ENCODE measurements around the gene TFF1.

TFF1 gene

GRCh38 chr21:42398436-42399028, 32.2 kb upstream of the TFF1 start:
- H3K27ac ChIP-seq (ENCODE audit: low read length) = no peak overlapping the region
- H3K9ac ChIP-seq (ENCODE audit: low read length in 2 of 2) = no peak overlapping the region
- no peak overlapping the region for H3K4me3 ChIP-seq (ENCODE audit: low read length in 2 of 2)
- peaks cover 4% of the 10 kb centered on the region in 2 donors for H3K9me3 ChIP-seq (ENCODE audit: control insufficient read depth in 2 of 2, low read length in 2 of 2)
- no peaks in the 10 kb centered on the region for H3K36me3 ChIP-seq (ENCODE audit: control insufficient read depth in 2 of 2, insufficient read depth in 2 of 2, low read length in 2 of 2)
- H3K4me1 ChIP-seq (ENCODE audit: control insufficient read depth, insufficient read depth, low read length) = no peaks in the 10 kb centered on the region
- peaks cover 0 to 6% of the 10 kb centered on the region in 2 donors for H3K27me3 ChIP-seq (ENCODE audit: control insufficient read depth in 1 of 2, insufficient read depth in 2 of 2, low read length in 2 of 2)

- Histone ChIP-seq H3K36me3 (ENCODE audit: control insufficient read depth in 2 of 2, insufficient read depth in 2 of 2, low read length in 2 of 2) (no peaks in the 10 kb centered on the region), H3K4me1 (ENCODE audit: control insufficient read depth, insufficient read depth, low read length) (no peaks in the 10 kb centered on the region), H3K27me3 (ENCODE audit: control insufficient read depth in 1 of 2, insufficient read depth in 2 of 2, low read length in 2 of 2) (peaks cover 0 to 6% of the 10 kb centered on the region in 2 donors), H3K27ac (ENCODE audit: low read length) (no peak overlapping the region), H3K9ac (ENCODE audit: low read length in 2 of 2) (no peak overlapping the region), H3K9me3 (ENCODE audit: control insufficient read depth in 2 of 2, low read length in 2 of 2) (peaks cover 4% of the 10 kb centered on the region in 2 donors), H3K4me3 (ENCODE audit: low read length in 2 of 2) (no peak overlapping the region)
These were observed 31.5 kb upstream of the TFF1 start for GRCh38 chr21:42397746-42398394.

GRCh38 chr21:42396799-42397745, 30.7 kb upstream of the TFF1 start:
- no peaks in the 10 kb centered on the region for H3K36me3 ChIP-seq (ENCODE audit: control insufficient read depth in 2 of 2, insufficient read depth in 2 of 2, low read length in 2 of 2)
- peaks cover 2 to 4% of the 10 kb centered on the region in 2 donors for H3K9me3 ChIP-seq (ENCODE audit: control insufficient read depth in 2 of 2, low read length in 2 of 2)
- H3K27me3 ChIP-seq (ENCODE audit: control insufficient read depth in 1 of 2, insufficient read depth in 2 of 2, low read length in 2 of 2) = peaks cover 2 to 6% of the 10 kb centered on the region in 2 donors
- no peaks in the 10 kb centered on the region for H3K4me1 ChIP-seq (ENCODE audit: control insufficient read depth, insufficient read depth, low read length)
- H3K4me3 ChIP-seq (ENCODE audit: low read length in 2 of 2) = no peak overlapping the region
- H3K27ac ChIP-seq (ENCODE audit: low read length) = no peak overlapping the region
- no peak overlapping the region for H3K9ac ChIP-seq (ENCODE audit: low read length in 2 of 2)

GRCh38 chr21:42395905-42396651, 29.7 kb upstream of the TFF1 start, which contains the start of gene TMPRSS3:
Gene TMPRSS3 (minus strand): TSS chr21:42396052. CDS start chr21:42395417, 635 bp downstream.
- Histone ChIP-seq H3K27me3 (ENCODE audit: control insufficient read depth in 1 of 2, insufficient read depth in 2 of 2, low read length in 2 of 2) (peaks cover 2 to 12% of the 10 kb centered on the region in 2 donors), H3K4me1 (ENCODE audit: control insufficient read depth, insufficient read depth, low read length) (no peaks in the 10 kb centered on the region), H3K9me3 (ENCODE audit: control insufficient read depth in 2 of 2, low read length in 2 of 2) (no peaks in the 10 kb centered on the region), H3K27ac (ENCODE audit: low read length) (no peak within 1 kb of the TSS), H3K9ac (ENCODE audit: low read length in 2 of 2) (no peak within 1 kb of the TSS), H3K4me3 (ENCODE audit: low read length in 2 of 2) (no peak within 1 kb of the TSS), H3K36me3 (ENCODE audit: control insufficient read depth in 2 of 2, insufficient read depth in 2 of 2, low read length in 2 of 2) (no peaks in the 10 kb centered on the region)

GRCh38 chr21:42395302-42395701, 29.0 kb upstream of the TFF1 start:
- Histone ChIP-seq H3K27me3 (ENCODE audit: control insufficient read depth in 1 of 2, insufficient read depth in 2 of 2, low read length in 2 of 2) (peaks cover 2 to 14% of the 10 kb centered on the region in 2 donors), H3K9ac (ENCODE audit: low read length in 2 of 2) (no peak overlapping the region), H3K36me3 (ENCODE audit: control insufficient read depth in 2 of 2, insufficient read depth in 2 of 2, low read length in 2 of 2) (no peaks in the 10 kb centered on the region), H3K9me3 (ENCODE audit: control insufficient read depth in 2 of 2, low read length in 2 of 2) (no peaks in the 10 kb centered on the region), H3K4me1 (ENCODE audit: control insufficient read depth, insufficient read depth, low read length) (no peaks in the 10 kb centered on the region), H3K27ac (ENCODE audit: low read length) (no peak overlapping the region), H3K4me3 (ENCODE audit: low read length in 2 of 2) (no peak overlapping the region)

GRCh38 chr21:42393443-42393950, 27.2 kb upstream of the TFF1 start:
- Histone ChIP-seq H3K4me1 (ENCODE audit: control insufficient read depth, insufficient read depth, low read length) (no peaks in the 10 kb centered on the region), H3K9me3 (ENCODE audit: control insufficient read depth in 2 of 2, low read length in 2 of 2) (no peaks in the 10 kb centered on the region), H3K27ac (ENCODE audit: low read length) (no peak overlapping the region), H3K36me3 (ENCODE audit: control insufficient read depth in 2 of 2, insufficient read depth in 2 of 2, low read length in 2 of 2) (no peaks in the 10 kb centered on the region), H3K27me3 (ENCODE audit: control insufficient read depth in 1 of 2, insufficient read depth in 2 of 2, low read length in 2 of 2) (peaks cover 5 to 25% of the 10 kb centered on the region in 2 donors), H3K4me3 (ENCODE audit: low read length in 2 of 2) (no peak overlapping the region), H3K9ac (ENCODE audit: low read length in 2 of 2) (no peak overlapping the region)

- Histone ChIP-seq H3K4me1 (ENCODE audit: control insufficient read depth, insufficient read depth, low read length) (no peaks in the 10 kb centered on the region), H3K9me3 (ENCODE audit: control insufficient read depth in 2 of 2, low read length in 2 of 2) (no peaks in the 10 kb centered on the region), H3K4me3 (ENCODE audit: low read length in 2 of 2) (no peak overlapping the region), H3K36me3 (ENCODE audit: control insufficient read depth in 2 of 2, insufficient read depth in 2 of 2, low read length in 2 of 2) (no peaks in the 10 kb centered on the region), H3K9ac (ENCODE audit: low read length in 2 of 2) (no peak overlapping the region), H3K27me3 (ENCODE audit: control insufficient read depth in 1 of 2, insufficient read depth in 2 of 2, low read length in 2 of 2) (peaks cover 5 to 27% of the 10 kb centered on the region in 2 donors), H3K27ac (ENCODE audit: low read length) (no peak overlapping the region)
These were observed 26.6 kb upstream of the TFF1 start for GRCh38 chr21:42392731-42393442.

- no peak overlapping the region for H3K9ac ChIP-seq (ENCODE audit: low read length in 2 of 2)
- H3K9me3 ChIP-seq (ENCODE audit: control insufficient read depth in 2 of 2, low read length in 2 of 2) = no peaks in the 10 kb centered on the region
- H3K4me1 ChIP-seq (ENCODE audit: control insufficient read depth, insufficient read depth, low read length) = no peaks in the 10 kb centered on the region
- H3K36me3 ChIP-seq (ENCODE audit: control insufficient read depth in 2 of 2, insufficient read depth in 2 of 2, low read length in 2 of 2) = no peaks in the 10 kb centered on the region
- no peak overlapping the region for H3K4me3 ChIP-seq (ENCODE audit: low read length in 2 of 2)
- H3K27ac ChIP-seq (ENCODE audit: low read length) = no peak overlapping the region
- H3K27me3 ChIP-seq (ENCODE audit: control insufficient read depth in 1 of 2, insufficient read depth in 2 of 2, low read length in 2 of 2) = peaks cover 5 to 24% of the 10 kb centered on the region in 2 donors
These were observed 25.0 kb upstream of the TFF1 start for GRCh38 chr21:42391297-42391696.

GRCh38 chr21:42390696-42391095, 24.4 kb upstream of the TFF1 start:
- Histone ChIP-seq H3K9me3 (ENCODE audit: control insufficient read depth in 2 of 2, low read length in 2 of 2) (no peaks in the 10 kb centered on the region), H3K27me3 (ENCODE audit: control insufficient read depth in 1 of 2, insufficient read depth in 2 of 2, low read length in 2 of 2) (peaks cover 5 to 24% of the 10 kb centered on the region in 2 donors), H3K4me3 (ENCODE audit: low read length in 2 of 2) (no peak overlapping the region), H3K9ac (ENCODE audit: low read length in 2 of 2) (no peak overlapping the region), H3K27ac (ENCODE audit: low read length) (no peak overlapping the region), H3K4me1 (ENCODE audit: control insufficient read depth, insufficient read depth, low read length) (no peaks in the 10 kb centered on the region), H3K36me3 (ENCODE audit: control insufficient read depth in 2 of 2, insufficient read depth in 2 of 2, low read length in 2 of 2) (no peaks in the 10 kb centered on the region)
